HEK293 (cell line): ENCODE results near the gene CES1.

Experiments
- CTCF ChIA-PET: fragments of 350-600 bp; formaldehyde crosslinking; extraction: SDS; loops from one replicate; lab custom pipeline; 2021; ENCODE audit warnings: antibody characterized with exemption; lab: Yijun Ruan, JAX
- POLR2A ChIA-PET: fragments of 300-600 bp; formaldehyde crosslinking; extraction: SDS; loops from one replicate; lab custom pipeline; 2020; ENCODE audit warnings: antibody characterized with exemption, inconsistent platforms; lab: Yijun Ruan, JAX
- H3K27ac ChIP-seq: fragments of 200-500 bp; sonication (Bioruptor generic); 2 replicates; pipeline ENCODE4 v1.5.1; 2014; ENCODE audit warnings: low read depth, low read length, control low read depth, inconsistent platforms; ENCODE audit errors: extremely low read depth
- H3K36me3 ChIP-seq, 2 experiments: fragments of 200-500 bp in 1 of 2; sonication (Bioruptor generic) in 1 of 2; 1 replicate in 1 of 2; 2 replicates in 1 of 2; pipeline ENCODE4 v1.5.1; 2014 to 2017; ENCODE audit warnings: inconsistent platforms in 2 of 2, low read length in 2 of 2; ENCODE audit not compliant: control insufficient read depth in 2 of 2, insufficient read depth in 1 of 2
- H3K4me1 ChIP-seq: fragments of 200-500 bp; sonication (Bioruptor generic); 2 replicates; pipeline ENCODE4 v1.5.1; 2014; ENCODE audit warnings: mild to moderate bottlenecking, low read length, inconsistent platforms; ENCODE audit not compliant: control insufficient read depth, insufficient read depth
- H3K4me3 ChIP-seq: 2 replicates; pipeline ENCODE4 v1.5.1; 2011; ENCODE audit warnings: low read depth, mild to moderate bottlenecking, control low read depth, low read length, moderate library complexity
- H3K9me3 ChIP-seq: fragments of 200-500 bp; sonication (Bioruptor generic); 2 replicates; pipeline ENCODE4 v1.5.1; 2014; ENCODE audit warnings: low read depth, low read length, inconsistent platforms; ENCODE audit not compliant: control insufficient read depth, insufficient read depth
- GLI2 ChIP-seq: fragments of 450-650 bp; formaldehyde crosslinking; IDR thresholded peaks from 2 replicates; pipeline ENCODE4; 2017; ENCODE audit warnings: missing biosample characterization, missing genetic modification characterization, low read depth, borderline replicate concordance
- GLI4 ChIP-seq: fragments of 450-650 bp; formaldehyde crosslinking; IDR thresholded peaks from 2 replicates; pipeline ENCODE4 v1.5.1; 2016; ENCODE audit warnings: missing biosample characterization, missing genetic modification characterization
- HOXD13 ChIP-seq: sonication (generic); formaldehyde crosslinking; IDR thresholded peaks from 2 replicates; pipeline ENCODE4 v1.8.0; 2022; ENCODE audit warnings: missing genetic modification reagents, borderline replicate concordance
- MYNN ChIP-seq: fragments of 450-650 bp; formaldehyde crosslinking; IDR thresholded peaks from 2 replicates; pipeline ENCODE4 v1.5.1; 2016; ENCODE audit warnings: missing biosample characterization, missing genetic modification characterization, borderline replicate concordance
- SALL2 ChIP-seq: fragments of 450-650 bp; formaldehyde crosslinking; IDR thresholded peaks from 2 replicates; pipeline ENCODE4 v1.5.0; 2017; ENCODE audit warnings: missing biosample characterization, mild to moderate bottlenecking, missing genetic modification characterization, borderline replicate concordance
- SP3 ChIP-seq: fragments of 450-650 bp; formaldehyde crosslinking; IDR thresholded peaks from 2 replicates; pipeline ENCODE4 v1.5.1; 2016; ENCODE audit warnings: missing biosample characterization, missing genetic modification characterization
- ZEB2 ChIP-seq: fragments of 450-650 bp; formaldehyde crosslinking; IDR thresholded peaks from 2 replicates; pipeline ENCODE4 v1.5.1; 2016; ENCODE audit warnings: missing biosample characterization, missing genetic modification characterization
- ZIC2 ChIP-seq: fragments of 450-650 bp; formaldehyde crosslinking; IDR thresholded peaks from 2 replicates; pipeline ENCODE4 v1.5.1; 2016; ENCODE audit warnings: missing biosample characterization, missing genetic modification characterization
- ZNF10 ChIP-seq: fragments of 450-650 bp; formaldehyde crosslinking; IDR thresholded peaks from 2 replicates; pipeline ENCODE4 v1.5.1; 2017; ENCODE audit warnings: missing biosample characterization, missing genetic modification characterization
- ZNF114 ChIP-seq: fragments of 450-650 bp; formaldehyde crosslinking; IDR thresholded peaks from 2 replicates; pipeline ENCODE4 v1.5.0; 2017; ENCODE audit warnings: missing biosample characterization, missing genetic modification characterization
- ZNF324 ChIP-seq: fragments of 450-650 bp; formaldehyde crosslinking; IDR thresholded peaks from 2 replicates; pipeline ENCODE4 v1.5.1; 2016; ENCODE audit warnings: missing biosample characterization, missing genetic modification characterization
- ZNF394 ChIP-seq: fragments of 450-650 bp; formaldehyde crosslinking; IDR thresholded peaks from 2 replicates; pipeline ENCODE4 v1.5.1; 2016; ENCODE audit warnings: missing biosample characterization, missing genetic modification characterization, mild to moderate bottlenecking, moderate library complexity, borderline replicate concordance
- ZNF426 ChIP-seq: fragments of 450-650 bp; formaldehyde crosslinking; IDR thresholded peaks from 2 replicates; pipeline ENCODE4 v1.5.1; 2017; ENCODE audit warnings: missing biosample characterization, missing genetic modification characterization, mild to moderate bottlenecking, inconsistent platforms, moderate library complexity
- ZNF473 ChIP-seq: fragments of 450-650 bp; formaldehyde crosslinking; IDR thresholded peaks from 2 replicates; pipeline ENCODE4 v1.5.1; 2017; ENCODE audit warnings: missing biosample characterization, missing genetic modification characterization
- ZNF501 ChIP-seq: fragments of 450-650 bp; formaldehyde crosslinking; IDR thresholded peaks from 2 replicates; pipeline ENCODE4 v1.5.1; 2016; ENCODE audit warnings: missing biosample characterization, missing genetic modification characterization
- ZNF514 ChIP-seq: fragments of 450-650 bp; formaldehyde crosslinking; IDR thresholded peaks from 2 replicates; pipeline ENCODE4 v1.5.1; 2016; ENCODE audit warnings: missing biosample characterization, missing genetic modification characterization
- ZNF558 ChIP-seq: fragments of 450-650 bp; formaldehyde crosslinking; IDR thresholded peaks from 2 replicates; pipeline ENCODE4 v1.5.1; 2016; ENCODE audit warnings: missing biosample characterization, missing genetic modification characterization
- ZNF571 ChIP-seq: fragments of 450-650 bp; formaldehyde crosslinking; IDR thresholded peaks from 2 replicates; pipeline ENCODE4 v1.5.0; 2017; ENCODE audit warnings: missing biosample characterization, missing genetic modification characterization
- ZNF610 ChIP-seq: fragments of 450-650 bp; formaldehyde crosslinking; IDR thresholded peaks from 2 replicates; pipeline ENCODE4 v1.5.1; 2016; ENCODE audit warnings: missing biosample characterization, missing genetic modification characterization, borderline replicate concordance
- ZNF701 ChIP-seq: fragments of 450-650 bp; formaldehyde crosslinking; IDR thresholded peaks from 2 replicates; pipeline ENCODE4 v1.5.1; 2016; ENCODE audit warnings: missing biosample characterization, missing genetic modification characterization
- ZNF76 ChIP-seq: fragments of 450-650 bp; formaldehyde crosslinking; IDR thresholded peaks from 2 replicates; pipeline ENCODE4; 2016; ENCODE audit warnings: low read depth, missing biosample characterization, missing genetic modification characterization, borderline replicate concordance
- ZSCAN16 ChIP-seq: fragments of 450-650 bp; formaldehyde crosslinking; IDR thresholded peaks from 2 replicates; pipeline ENCODE4 v1.5.1; 2016; ENCODE audit warnings: missing biosample characterization, missing genetic modification characterization
- ZSCAN5A ChIP-seq: fragments of 450-650 bp; formaldehyde crosslinking; IDR thresholded peaks from 2 replicates; pipeline ENCODE4 v1.5.1; 2016; ENCODE audit warnings: missing biosample characterization, missing genetic modification characterization
- TF ChIP-seq, protein P1 (sequence below): fragments of 450-650 bp; formaldehyde crosslinking; IDR thresholded peaks from 2 replicates; pipeline ENCODE4 v1.5.1; 2016; ENCODE audit warnings: missing biosample characterization, missing genetic modification characterization
- TF ChIP-seq, protein P2 (sequence below): fragments of 450-650 bp; formaldehyde crosslinking; IDR thresholded peaks from 2 replicates; pipeline ENCODE4 v1.5.1; 2016; ENCODE audit warnings: missing biosample characterization, missing genetic modification characterization
- TF ChIP-seq, protein P3 (sequence below): fragments of 450-650 bp; formaldehyde crosslinking; IDR thresholded peaks from 2 replicates; pipeline ENCODE4 v1.5.1; 2016; ENCODE audit warnings: missing biosample characterization, missing genetic modification characterization, low read depth

The CES1 gene

DNA sequence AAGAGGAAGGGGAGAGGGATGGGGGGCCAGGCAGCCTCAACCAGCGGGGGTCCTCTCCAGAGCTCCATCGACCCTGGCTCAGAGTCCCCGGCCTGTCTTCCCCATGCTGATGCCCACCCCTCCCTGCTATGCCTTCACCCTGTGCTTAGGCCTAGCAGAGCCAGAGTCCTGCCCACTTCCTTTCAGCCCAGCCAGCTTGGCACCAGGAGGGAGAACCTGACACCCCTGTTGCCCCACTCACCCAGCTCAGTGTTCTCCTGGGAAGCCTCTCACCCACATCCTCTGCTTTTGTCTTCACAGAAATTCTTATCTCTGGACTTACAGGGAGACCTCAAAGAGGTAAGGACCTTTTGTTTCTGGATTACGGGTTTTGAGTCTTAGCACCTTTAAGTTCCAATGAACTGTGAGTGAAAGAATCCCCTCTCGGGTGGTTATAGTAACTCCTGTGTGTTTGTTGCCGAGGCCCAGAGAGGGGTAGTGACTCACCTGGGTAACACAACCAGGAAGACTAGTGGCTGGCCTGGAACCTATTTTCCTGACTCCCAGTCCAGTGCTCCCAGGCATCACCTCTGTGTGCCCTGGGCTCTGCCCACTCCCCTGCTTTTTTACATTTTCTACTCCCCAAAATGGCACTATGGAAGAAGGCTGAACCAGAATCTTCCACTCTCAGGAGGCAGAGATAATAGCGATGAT lies 53.3 kb downstream of the CES1 start:
- CTCF ChIA-PET = no interaction called here
- no peaks in the 10 kb centered on the region for H3K9me3 ChIP-seq
- H3K4me3 ChIP-seq = no peak overlapping the region

DNA sequence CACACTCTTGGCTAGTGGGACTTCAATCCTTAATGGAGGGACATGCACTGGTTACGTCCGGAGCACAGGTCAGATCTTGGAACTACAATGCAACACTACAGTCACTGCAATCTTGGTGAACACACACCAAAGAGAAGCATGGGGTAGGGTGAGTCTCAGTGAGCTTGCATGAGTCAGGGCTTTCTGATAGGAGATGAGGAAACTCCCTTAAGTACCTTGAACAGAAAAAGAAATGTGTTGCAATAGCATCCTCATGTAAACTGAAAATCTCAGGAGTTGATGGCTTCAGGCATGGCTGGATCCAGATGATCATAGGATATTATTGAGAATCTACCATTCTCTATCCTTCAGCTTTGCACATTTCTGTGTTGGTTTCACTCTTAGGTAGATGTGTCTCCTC lies 54.1 kb downstream of the CES1 start:
- POLR2A ChIA-PET = no interaction called here
- no peaks in the 10 kb centered on the region for H3K36me3 ChIP-seq
- CTCF ChIA-PET = no interaction called here
- no peaks in the 10 kb centered on the region for H3K4me1 ChIP-seq
- no peaks in the 10 kb centered on the region for H3K9me3 ChIP-seq
- H3K27ac ChIP-seq = no peak overlapping the region
- H3K4me3 ChIP-seq = no peak overlapping the region
- TF ChIP-seq ZNF501 = no peak
- TF ChIP-seq SALL2 (tag by site-specific recombination) = no peak
- TF ChIP-seq ZNF610 (tag by site-specific recombination) = no peak
- no peak for TF ChIP-seq ZNF558 (tag by site-specific recombination)
- no peak for TF ChIP-seq ZSCAN16 (tag by site-specific recombination)
- TF ChIP-seq, protein P1, sequence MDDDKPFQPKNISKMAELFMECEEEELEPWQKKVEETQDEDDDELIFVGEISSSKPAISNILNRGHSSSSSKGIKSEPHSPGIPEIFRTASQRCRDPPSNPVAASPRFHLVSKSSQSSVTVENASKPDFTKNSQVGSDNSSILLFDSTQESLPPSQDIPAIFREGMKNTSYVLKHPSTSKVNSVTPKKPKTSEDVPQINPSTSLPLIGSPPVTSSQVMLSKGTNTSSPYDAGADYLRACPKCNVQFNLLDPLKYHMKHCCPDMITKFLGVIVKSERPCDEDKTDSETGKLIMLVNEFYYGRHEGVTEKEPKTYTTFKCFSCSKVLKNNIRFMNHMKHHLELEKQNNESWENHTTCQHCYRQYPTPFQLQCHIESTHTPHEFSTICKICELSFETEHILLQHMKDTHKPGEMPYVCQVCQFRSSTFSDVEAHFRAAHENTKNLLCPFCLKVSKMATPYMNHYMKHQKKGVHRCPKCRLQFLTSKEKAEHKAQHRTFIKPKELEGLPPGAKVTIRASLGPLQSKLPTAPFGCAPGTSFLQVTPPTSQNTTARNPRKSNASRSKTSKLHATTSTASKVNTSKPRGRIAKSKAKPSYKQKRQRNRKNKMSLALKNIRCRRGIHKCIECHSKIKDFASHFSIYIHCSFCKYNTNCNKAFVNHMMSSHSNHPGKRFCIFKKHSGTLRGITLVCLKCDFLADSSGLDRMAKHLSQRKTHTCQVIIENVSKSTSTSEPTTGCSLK (tag by site-specific recombination) = no peak
- TF ChIP-seq ZNF76 (tag by site-specific recombination) = no peak
- TF ChIP-seq, protein P2, sequence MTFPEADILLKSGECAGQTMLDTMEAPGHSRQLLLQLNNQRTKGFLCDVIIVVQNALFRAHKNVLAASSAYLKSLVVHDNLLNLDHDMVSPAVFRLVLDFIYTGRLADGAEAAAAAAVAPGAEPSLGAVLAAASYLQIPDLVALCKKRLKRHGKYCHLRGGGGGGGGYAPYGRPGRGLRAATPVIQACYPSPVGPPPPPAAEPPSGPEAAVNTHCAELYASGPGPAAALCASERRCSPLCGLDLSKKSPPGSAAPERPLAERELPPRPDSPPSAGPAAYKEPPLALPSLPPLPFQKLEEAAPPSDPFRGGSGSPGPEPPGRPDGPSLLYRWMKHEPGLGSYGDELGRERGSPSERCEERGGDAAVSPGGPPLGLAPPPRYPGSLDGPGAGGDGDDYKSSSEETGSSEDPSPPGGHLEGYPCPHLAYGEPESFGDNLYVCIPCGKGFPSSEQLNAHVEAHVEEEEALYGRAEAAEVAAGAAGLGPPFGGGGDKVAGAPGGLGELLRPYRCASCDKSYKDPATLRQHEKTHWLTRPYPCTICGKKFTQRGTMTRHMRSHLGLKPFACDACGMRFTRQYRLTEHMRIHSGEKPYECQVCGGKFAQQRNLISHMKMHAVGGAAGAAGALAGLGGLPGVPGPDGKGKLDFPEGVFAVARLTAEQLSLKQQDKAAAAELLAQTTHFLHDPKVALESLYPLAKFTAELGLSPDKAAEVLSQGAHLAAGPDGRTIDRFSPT (tag by site-specific recombination) = no peak
- no peak for TF ChIP-seq ZNF514 (tag by site-specific recombination)
- TF ChIP-seq ZEB2 = no peak
- TF ChIP-seq ZNF701 (tag by site-specific recombination) = no peak
- no peak for TF ChIP-seq SP3 (tag by site-specific recombination)

More for the DNA sequence above, 53.3 kb downstream of the CES1 start:
- H3K36me3 ChIP-seq = no peaks in the 10 kb centered on the region
- H3K27ac ChIP-seq = no peak overlapping the region
- no peak for TF ChIP-seq ZIC2 (tag by site-specific recombination)
- TF ChIP-seq, protein P3, sequence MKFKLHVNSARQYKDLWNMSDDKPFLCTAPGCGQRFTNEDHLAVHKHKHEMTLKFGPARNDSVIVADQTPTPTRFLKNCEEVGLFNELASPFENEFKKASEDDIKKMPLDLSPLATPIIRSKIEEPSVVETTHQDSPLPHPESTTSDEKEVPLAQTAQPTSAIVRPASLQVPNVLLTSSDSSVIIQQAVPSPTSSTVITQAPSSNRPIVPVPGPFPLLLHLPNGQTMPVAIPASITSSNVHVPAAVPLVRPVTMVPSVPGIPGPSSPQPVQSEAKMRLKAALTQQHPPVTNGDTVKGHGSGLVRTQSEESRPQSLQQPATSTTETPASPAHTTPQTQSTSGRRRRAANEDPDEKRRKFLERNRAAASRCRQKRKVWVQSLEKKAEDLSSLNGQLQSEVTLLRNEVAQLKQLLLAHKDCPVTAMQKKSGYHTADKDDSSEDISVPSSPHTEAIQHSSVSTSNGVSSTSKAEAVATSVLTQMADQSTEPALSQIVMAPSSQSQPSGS (tag by site-specific recombination) = no peak
- no peaks in the 10 kb centered on the region for H3K4me1 ChIP-seq
- POLR2A ChIA-PET = no interaction called here

DNA sequence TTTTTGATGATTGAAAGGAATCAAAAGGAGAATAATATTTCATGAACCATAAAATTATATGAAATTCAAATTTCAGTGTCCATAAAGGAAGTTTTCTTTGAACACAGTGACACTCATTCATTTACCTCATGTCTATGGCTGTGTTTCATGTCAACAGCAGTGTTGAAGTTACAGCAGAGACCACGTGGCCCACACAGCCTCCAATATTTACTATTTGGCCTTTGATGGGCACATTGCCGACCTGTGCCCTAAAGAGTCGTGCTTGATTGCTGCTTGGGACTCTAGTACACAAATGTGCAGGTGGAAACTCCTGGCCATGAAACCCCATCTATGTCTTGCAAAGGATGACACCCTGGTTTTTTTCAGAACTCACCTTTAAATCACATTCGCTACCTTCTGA lies 57.0 kb downstream of the CES1 start:
- no peak overlapping the region for H3K4me3 ChIP-seq
- H3K27ac ChIP-seq = no peak overlapping the region
- H3K9me3 ChIP-seq = no peaks in the 10 kb centered on the region
- POLR2A ChIA-PET = no interaction called here
- no peaks in the 10 kb centered on the region for H3K4me1 ChIP-seq
- no peaks in the 10 kb centered on the region for H3K36me3 ChIP-seq
- CTCF ChIA-PET = no interaction called here
- TF ChIP-seq MYNN (no peak), ZNF324 (tag by site-specific recombination) (no peak), GLI4 (no peak), ZNF571 (tag by site-specific recombination) (no peak), HOXD13 (no peak), ZNF426 (tag by site-specific recombination) (no peak), ZNF473 (tag by site-specific recombination) (no peak), GLI2 (tag by site-specific recombination) (no peak), ZNF394 (tag by site-specific recombination) (no peak), ZSCAN5A (tag by site-specific recombination) (no peak), ZNF10 (no peak), ZNF114 (tag by site-specific recombination) (no peak)
